ENCODE data around the gene MAP4K4.

DNA sequence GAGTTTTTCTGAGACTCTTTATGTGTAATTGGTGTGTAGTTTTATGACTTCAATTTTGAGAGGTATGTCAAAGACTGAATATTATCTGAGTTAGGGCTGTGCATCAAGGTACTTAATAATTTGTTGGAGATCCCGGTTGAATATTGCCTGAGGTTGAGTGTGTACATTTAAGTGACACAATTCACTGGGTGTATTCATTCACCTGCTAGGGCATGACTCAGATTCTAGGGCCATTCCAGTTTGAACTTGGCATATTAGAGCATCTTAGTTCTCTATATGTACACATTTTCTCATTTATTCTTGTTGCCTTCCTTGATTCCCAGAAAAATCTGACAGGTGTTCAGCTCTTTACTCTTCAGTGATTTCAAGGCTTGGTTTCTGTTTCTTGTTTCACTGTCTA is 12.5 kb downstream of the MAP4K4 start:
- TF ChIP-seq, protein P1, sequence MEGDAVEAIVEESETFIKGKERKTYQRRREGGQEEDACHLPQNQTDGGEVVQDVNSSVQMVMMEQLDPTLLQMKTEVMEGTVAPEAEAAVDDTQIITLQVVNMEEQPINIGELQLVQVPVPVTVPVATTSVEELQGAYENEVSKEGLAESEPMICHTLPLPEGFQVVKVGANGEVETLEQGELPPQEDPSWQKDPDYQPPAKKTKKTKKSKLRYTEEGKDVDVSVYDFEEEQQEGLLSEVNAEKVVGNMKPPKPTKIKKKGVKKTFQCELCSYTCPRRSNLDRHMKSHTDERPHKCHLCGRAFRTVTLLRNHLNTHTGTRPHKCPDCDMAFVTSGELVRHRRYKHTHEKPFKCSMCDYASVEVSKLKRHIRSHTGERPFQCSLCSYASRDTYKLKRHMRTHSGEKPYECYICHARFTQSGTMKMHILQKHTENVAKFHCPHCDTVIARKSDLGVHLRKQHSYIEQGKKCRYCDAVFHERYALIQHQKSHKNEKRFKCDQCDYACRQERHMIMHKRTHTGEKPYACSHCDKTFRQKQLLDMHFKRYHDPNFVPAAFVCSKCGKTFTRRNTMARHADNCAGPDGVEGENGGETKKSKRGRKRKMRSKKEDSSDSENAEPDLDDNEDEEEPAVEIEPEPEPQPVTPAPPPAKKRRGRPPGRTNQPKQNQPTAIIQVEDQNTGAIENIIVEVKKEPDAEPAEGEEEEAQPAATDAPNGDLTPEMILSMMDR (conservative IDR thresholded peaks at IDR 0.05; ENCODE audit: low read length): no peak
- TF ChIP-seq EZH2phosphoT487 (IDR thresholded peaks at IDR 0.05; ENCODE audit: borderline replicate concordance): no peak
